Right lobe of liver (tissue), 6 donors: ENCODE data around the gene GLS. TPM values are rescaled to one million over a fixed set of nuclear protein-coding genes. Genes with fewer than 3 reads are reported as not detected.

Experiments used
- ATAC-seq, 4 donors: fragments of 200-7000 bp; cut with Tn5 transposase; one replicate each; pipeline ENCODE4 v1.9.1; 2020; ENCODE audit warnings: mild to moderate bottlenecking in 4 of 4, moderate library complexity in 4 of 4
- DNase-seq, 3 donors: peaks; one replicate each; pipeline ENCODE4 v3.0.0-alpha.2; 2020
- H3K27ac ChIP-seq, 3 donors: fragments of 200-600 bp; one replicate each; pipeline ENCODE4 v1.8.0; 2022
- H3K27me3 ChIP-seq, 2 donors: fragments of 200-600 bp; one replicate each; pipeline ENCODE4 v1.8.0; 2022
- H3K36me3 ChIP-seq, 4 donors: fragments of 200-600 bp; sonication (generic) in 1 of 4; one replicate each; pipeline versions ENCODE4 v1.5.1 to v1.8.0; 2017 to 2022; ENCODE audit warnings: control low read depth in 1 of 4
- H3K4me1 ChIP-seq, 4 donors: fragments of 200-600 bp; sonication (generic) in 1 of 4; one replicate each; pipeline versions ENCODE4 v1.5.1 to v1.8.0; 2017 to 2022; ENCODE audit warnings: control low read depth in 1 of 4
- H3K4me3 ChIP-seq, 3 donors: fragments of 200-600 bp; one replicate each; pipeline ENCODE4 v1.8.0; 2022
- H3K9me3 ChIP-seq, 4 donors: fragments of 200-600 bp; sonication (generic) in 1 of 4; one replicate each; pipeline versions ENCODE4 v1.5.1 to v1.8.0; 2017 to 2022; ENCODE audit warnings: control low read depth in 1 of 4
- CTCF ChIP-seq, 4 donors: fragments of 200-600 bp in 3 of 4; fragments of 450-650 bp in 1 of 4; IDR thresholded peaks; one replicate each; pipeline versions ENCODE4 v1.5.1 to v1.8.0; 2016 to 2022; ENCODE audit warnings: antibody characterized with exemption in 4 of 4, mild to moderate bottlenecking in 2 of 4
- POLR2A ChIP-seq: fragments of 450-650 bp; IDR thresholded peaks from one replicate; pipeline ENCODE4 v1.6.1; 2017; ENCODE audit warnings: antibody characterized with exemption, mild to moderate bottlenecking
- WGBS: methylation state at CpG from one replicate; pipeline ENCODE4 v1.1.6; 2018; ENCODE audit warnings: low coverage, low lambda C conversion rate; ENCODE audit not compliant: insufficient coverage; ENCODE audit errors: missing lambda C conversion rate; 5-methylcytosine and 5-hydroxymethylcytosine counted together
- intact Hi-C, 2 donors: fragments of 100-400 bp; cut with DNase I; formaldehyde crosslinking; loops; one replicate each; pipeline versions ENCODE4 v1.11.2 to v1.14.1; 2022
- total RNA-seq, 6 experiments: library from RNA; depleted of rRNA in 2 of 6; stranded (reverse); fragments of >200 nt in 2 of 6; fragmentation: NEBNext Ultra II Directional in 3 of 6; extraction: Animal tissue kit (Norgen Biotek cat#: 25700) in 3 of 6; gene quantifications; one replicate each; pipeline versions ENCODE4 v1.1.0 to v1.2.4, GENCODE V29; 2016 to 2023
- donor health status: DM: no; HTN: yes; CAD: no.
- donor health status: DM: no; HTN: no; CAD: no.
- donor health status: DM: no; HTN: no; CAD: no.
- donor health status: DM: no; HTN: yes; CAD: no.
- donor health status: DM: no; HTN: yes; CAD: no.

The GLS gene
- total RNA-seq, 6 experiments from 2014 or later: 6.6 to 25.0 (median 16.9) TPM

- TF ChIP-seq POLR2A (no peak), CTCF (IDR thresholded peaks at IDR 0.05) (no peak)
- H3K4me3 ChIP-seq: no peak overlapping the region
- H3K27me3 ChIP-seq: no peaks in the 10 kb centered on the region
- no peak for ATAC-seq
- no peak for DNase-seq
- no peak overlapping the region for H3K27ac ChIP-seq
- no peaks in the 10 kb centered on the region for H3K4me1 ChIP-seq
- intact Hi-C loops: no loop called here
- no peaks in the 10 kb centered on the region for H3K36me3 ChIP-seq
- H3K9me3 ChIP-seq: no peaks in the 10 kb centered on the region
- WGBS: 70% methylated on average over 2 of the region's 2 CpGs
Measured at GRCh38 chr2:190927301-190927700, 46.7 kb downstream of the GLS start.

- intact Hi-C loops: no loop called here
- no peak for TF ChIP-seq POLR2A
- TF ChIP-seq CTCF (IDR thresholded peaks at IDR 0.05): no peak
- DNase-seq (no peak), ATAC-seq (no peak)
- Histone ChIP-seq H3K9me3 (no peaks in the 10 kb centered on the region), H3K4me1 (no peaks in the 10 kb centered on the region), H3K36me3 (no peaks in the 10 kb centered on the region), H3K27me3 (no peaks in the 10 kb centered on the region), H3K4me3 (no peak overlapping the region), H3K27ac (no peak overlapping the region)
- WGBS: 85% methylated on average over 6 of the region's 7 CpGs
Measured at GRCh38 chr2:190929919-190930318, 49.3 kb downstream of the GLS start.

GRCh38 chr2:190930411-190930810 lies 49.8 kb downstream of the GLS start:
- intact Hi-C loops: no loop called here
- Histone ChIP-seq H3K27me3 (no peaks in the 10 kb centered on the region), H3K9me3 (no peaks in the 10 kb centered on the region), H3K4me3 (no peak overlapping the region), H3K36me3 (no peaks in the 10 kb centered on the region), H3K4me1 (no peaks in the 10 kb centered on the region), H3K27ac (no peak overlapping the region)
- 100% methylated on average over 3 of the region's 3 CpGs for WGBS
- no peak for TF ChIP-seq POLR2A
- TF ChIP-seq CTCF (IDR thresholded peaks at IDR 0.05): no peak
- ATAC-seq: no peak
- DNase-seq: no peak

GRCh38 chr2:190932514-190932913 lies 51.9 kb downstream of the GLS start:
- no peak for TF ChIP-seq POLR2A
- TF ChIP-seq CTCF (IDR thresholded peaks at IDR 0.05): no peak
- no peaks in the 10 kb centered on the region for H3K4me1 ChIP-seq
- 71% methylated on average over 1 of the region's 1 CpG for WGBS
- H3K9me3 ChIP-seq: no peaks in the 10 kb centered on the region
- no peak overlapping the region for H3K4me3 ChIP-seq
- ATAC-seq (no peak), DNase-seq (no peak)
- no peaks in the 10 kb centered on the region for H3K27me3 ChIP-seq
- intact Hi-C loops: no loop called here
- H3K27ac ChIP-seq: no peak overlapping the region
- no peaks in the 10 kb centered on the region for H3K36me3 ChIP-seq

GRCh38 chr2:190933361-190933760 lies 52.7 kb downstream of the GLS start:
- peaks cover 0 to 4% (median 0%) of the 10 kb centered on the region in 4 donors for H3K36me3 ChIP-seq
- no peak for ATAC-seq

More at GRCh38 chr2:190933361-190933760, 52.7 kb downstream of the GLS start:
- Histone ChIP-seq H3K4me1 (no peaks in the 10 kb centered on the region), H3K27me3 (no peaks in the 10 kb centered on the region), H3K4me3 (no peak overlapping the region), H3K9me3 (no peaks in the 10 kb centered on the region), H3K27ac (no peak overlapping the region)
- intact Hi-C loops: no loop called here
- DNase-seq: no peak
- TF ChIP-seq POLR2A: no peak
- no peak for TF ChIP-seq CTCF (IDR thresholded peaks at IDR 0.05)
